HL-60/S4 treated with phorbol 12-myristate 13-acetate at 8.2 ng/mL for 4 days and 3 days (cell line): ENCODE results near the gene CEP112.
"Not testable (repeated sequence)": the region's sequence is repeated elsewhere in the genome, so short reads cannot be mapped to it uniquely, and the experiment has no call there.

Experiments used
- in situ Hi-C: fragments of 300-500 bp; cut with MboI; formaldehyde crosslinking; loops from 2 replicates; pipeline ENCODE4 v1.15.0; 2022; ENCODE audit warnings: low sequenced_read_pairs

Gene CEP112

DNA sequence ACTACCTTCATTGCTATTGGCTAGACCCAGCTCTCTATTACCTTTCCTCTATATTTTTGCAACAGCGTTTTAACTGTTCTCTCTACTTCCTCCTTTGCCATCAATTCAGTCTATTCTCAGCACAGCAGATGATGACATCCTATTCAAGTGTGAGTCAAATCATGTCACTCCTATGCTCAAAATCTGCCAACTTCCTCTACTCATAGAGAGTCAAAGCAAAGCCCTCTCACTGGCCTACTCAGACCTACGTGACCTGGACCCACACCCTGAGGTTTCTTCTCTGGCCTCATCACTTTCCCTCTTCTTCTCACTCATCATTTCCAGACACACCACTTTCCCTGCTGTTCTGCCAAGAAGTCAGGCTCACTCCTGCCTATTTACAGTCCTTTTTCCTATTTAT is 341.4 kb downstream of the CEP112 start:
- in situ Hi-C loops, result no loop called here

DNA sequence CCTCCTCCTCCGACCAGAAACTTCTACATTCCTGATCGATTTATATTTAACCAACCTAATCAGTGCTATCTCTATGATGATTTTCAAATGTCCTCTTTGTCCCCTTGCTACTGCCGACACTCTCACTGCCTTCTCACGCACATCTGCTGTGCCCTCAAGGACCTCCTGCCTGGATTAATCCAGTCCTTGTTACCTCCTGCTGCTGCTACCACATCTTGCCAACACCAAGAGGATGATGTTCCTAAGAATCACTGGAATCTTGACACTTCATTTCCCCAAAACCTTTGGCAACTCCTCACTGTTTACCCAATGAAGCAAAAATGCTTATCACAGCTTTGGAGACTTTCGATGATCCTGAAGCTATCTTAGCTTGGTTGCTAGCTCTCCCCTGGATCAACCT is 343.2 kb downstream of the CEP112 start:
- in situ Hi-C loops, result no loop called here

DNA sequence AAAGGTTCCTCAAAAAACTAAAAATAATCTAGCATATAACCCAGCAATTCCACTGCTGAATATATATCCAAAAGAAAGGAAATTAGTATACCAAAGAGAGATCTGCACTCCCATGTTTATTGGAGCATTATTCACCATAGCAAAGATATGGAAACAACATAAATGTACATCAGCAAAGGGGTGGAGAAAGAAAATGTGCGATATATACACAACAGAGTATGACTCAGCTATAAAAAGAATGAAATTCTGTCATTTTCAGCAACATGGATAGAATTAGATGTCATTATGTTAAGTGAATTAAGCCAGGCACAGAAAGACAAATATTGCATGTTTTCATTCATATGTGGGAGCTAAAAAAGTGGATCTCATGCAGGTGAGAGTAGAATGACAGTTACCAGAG is 350.8 kb downstream of the CEP112 start:
- in situ Hi-C loops, result no loop called here

DNA sequence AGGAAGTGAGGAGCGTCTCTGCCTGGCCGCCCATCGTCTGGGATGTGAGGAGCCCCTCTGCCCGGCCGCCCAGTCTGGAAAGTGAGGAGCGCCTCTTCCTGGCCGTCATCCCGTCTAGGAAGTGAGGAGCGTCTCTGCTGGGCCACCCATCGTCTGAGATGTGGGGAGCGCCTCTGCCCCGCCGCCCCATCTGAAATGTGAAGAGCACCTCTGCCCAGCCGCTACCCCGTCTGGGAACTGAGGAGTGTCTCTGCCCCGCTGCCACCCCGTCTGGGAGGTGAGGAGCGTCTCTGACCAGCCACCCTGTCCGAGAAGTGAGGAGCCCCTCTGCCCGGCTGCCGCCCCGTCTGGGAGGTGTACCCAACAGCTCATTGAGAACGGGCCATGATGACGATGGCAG is 354.7 kb downstream of the CEP112 start:
- in situ Hi-C loops, result not testable (repeated sequence)

DNA sequence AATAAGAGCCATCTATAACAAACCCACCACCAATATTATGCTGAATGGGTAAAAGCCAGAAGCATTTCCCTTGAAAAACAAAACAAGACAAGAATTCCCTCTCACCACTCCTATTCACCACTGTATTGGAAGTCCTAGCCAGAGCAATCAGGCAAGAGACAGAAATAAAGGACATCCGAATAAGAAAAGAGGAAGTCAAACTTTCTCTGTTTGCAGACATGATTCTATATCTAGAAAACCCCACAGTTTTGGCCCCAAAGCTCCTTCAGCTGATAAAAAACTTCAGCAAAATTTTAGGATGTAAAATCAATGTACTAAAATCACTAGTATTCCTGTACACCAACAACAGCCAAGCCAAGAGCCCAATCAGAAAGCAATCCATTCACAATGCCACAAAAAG is 358.7 kb downstream of the CEP112 start:
- in situ Hi-C loops, result no loop called here

DNA sequence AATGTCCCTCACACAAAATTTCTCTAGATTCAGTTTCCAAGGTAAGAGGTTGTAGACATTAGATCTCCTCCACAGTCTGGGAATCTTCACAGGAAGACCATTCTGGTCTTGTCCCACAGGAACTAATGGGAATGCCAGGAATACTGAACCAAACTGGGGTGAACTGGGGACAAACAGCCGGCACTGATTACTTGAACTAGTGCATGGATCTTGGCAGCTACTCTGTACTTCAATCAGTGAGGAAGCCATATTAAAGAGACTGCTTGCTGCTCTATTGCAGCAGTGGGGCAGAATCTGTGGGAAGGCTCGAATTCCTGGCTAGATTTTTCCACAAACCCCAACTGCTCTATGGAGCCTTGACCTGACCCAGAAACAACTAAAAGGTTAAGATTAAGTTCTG is 361.6 kb downstream of the CEP112 start:
- in situ Hi-C loops, result no loop called here

DNA sequence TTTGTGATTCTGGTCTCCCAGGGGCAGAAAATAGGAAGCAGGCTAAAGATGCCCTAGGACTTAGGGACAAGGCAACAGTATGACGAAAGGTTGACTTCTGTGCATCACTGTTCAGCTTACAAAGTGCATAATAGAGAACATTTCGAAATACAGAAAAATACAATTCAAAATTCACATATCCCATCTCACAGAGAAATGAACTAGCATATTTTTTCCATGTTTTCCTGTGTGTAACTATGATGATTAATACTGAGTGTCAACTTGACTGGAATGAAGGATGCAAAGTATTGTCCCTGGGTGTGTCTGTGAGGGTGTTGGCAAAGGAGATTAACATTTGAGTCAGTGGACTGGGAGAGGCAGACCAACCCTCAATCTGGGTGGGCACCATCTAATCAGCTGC is 365.4 kb downstream of the CEP112 start:
- in situ Hi-C loops, result not testable (repeated sequence)

DNA sequence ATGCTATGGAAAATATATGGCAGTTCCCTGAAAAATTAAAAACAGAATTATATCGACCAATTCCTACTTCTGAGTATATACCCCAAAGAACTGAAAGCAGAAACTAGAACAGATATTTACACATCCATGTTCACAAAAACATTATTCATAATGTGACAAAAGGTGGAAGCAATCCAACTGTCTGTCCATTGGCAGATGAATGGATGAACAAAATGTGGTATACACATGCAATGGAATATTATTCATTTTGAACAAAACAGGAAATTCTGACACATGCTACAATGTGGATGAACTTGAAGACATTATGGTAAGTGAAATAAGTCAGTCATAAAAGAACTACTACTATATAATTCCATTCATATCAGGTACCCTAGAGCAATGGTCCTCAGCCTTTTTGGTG is 367.0 kb downstream of the CEP112 start:
- in situ Hi-C loops, result no loop called here

DNA sequence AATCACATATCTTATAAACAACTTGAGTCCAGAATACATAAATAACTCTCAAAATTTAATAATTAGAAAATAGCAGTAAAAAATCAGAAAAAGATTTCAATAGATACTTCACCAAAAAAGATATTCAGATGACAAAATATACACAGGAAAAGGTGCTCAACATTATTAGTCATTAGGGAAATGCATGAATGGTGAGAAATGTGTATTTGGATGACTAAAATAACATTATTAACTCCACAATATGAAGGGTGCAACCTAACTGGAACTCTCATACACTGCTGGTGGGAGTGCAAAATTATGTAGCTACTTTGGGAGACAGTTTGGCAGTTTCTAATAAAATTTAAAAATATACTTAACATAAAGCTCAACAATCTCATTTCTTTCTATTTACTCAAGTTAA is 368.2 kb downstream of the CEP112 start:
- in situ Hi-C loops, result no loop called here

DNA sequence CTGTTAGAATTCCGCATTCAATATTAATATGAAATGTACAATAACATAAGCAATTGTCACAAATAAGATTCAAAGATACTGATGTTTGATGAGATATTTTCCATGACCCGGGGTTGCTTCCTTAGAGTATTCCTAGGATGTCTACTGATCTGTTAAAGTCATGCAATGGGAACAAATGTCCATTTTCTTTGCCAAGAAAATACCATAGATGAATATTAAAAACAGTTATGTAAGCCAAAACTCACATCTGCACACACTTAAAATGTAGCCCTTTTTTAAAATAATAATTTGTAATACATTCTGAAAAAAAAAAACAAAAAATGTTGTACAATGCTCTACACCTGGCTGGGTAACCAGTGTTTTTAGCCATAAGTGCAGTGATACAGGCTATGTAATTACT is 371.1 kb downstream of the CEP112 start:
- in situ Hi-C loops, result no loop called here

DNA sequence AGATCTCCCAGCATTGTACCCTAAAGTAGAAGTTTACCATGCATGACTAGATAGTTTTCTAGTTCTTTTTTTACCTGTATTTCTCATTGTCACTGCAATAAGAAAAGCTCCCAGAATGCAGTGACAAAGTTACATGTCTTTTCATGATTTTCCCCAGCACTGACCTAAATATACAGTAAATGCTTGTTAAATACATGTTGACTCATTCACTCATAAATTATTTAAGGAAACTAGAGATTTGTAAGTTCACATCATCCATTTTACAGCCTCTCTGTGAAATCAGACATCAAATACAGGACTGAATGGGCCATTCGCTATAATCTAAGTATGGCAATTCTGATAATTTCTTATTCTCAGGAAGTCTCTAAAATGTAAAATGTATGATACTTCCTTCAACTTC is 371.6 kb downstream of the CEP112 start:
- in situ Hi-C loops, result no loop called here

DNA sequence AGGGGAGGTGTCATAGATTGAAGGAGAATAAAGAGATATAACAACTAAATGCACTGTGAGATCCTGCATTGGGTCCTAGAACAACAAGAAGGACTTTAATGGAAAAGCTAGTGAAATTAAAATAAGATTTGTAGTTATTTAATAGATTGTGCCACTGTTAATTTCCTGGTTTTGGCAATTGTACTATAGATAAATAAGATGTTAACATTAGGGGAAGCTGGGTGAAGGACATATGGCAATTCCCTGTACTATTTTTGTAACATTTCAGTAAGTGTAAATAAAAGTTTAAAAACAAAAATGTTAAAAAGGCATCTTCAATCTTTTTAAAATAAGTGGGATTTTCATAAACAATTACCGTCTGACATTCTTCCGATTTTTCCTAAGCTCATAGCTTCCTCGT is 372.1 kb downstream of the CEP112 start:
- in situ Hi-C loops, result no loop called here

DNA sequence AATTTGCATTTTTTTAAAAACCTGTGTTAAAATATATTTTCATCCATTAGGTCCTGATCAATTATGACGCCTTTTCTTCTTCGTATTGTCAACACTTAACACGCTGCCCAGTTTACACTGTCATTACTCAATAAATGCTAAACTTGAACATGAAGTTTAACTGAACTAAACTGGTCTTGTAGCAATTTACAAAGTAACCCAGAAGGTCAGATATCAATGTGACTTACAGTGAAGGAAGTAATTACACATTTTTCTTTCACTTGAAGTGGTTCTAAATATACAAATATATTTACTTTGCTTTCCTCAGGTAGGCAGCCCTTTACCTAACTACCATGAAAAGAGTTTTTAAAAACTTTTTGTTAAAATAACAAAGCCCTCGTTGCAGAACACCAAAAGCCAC is 374.0 kb downstream of the CEP112 start:
- in situ Hi-C loops, result no loop called here

DNA sequence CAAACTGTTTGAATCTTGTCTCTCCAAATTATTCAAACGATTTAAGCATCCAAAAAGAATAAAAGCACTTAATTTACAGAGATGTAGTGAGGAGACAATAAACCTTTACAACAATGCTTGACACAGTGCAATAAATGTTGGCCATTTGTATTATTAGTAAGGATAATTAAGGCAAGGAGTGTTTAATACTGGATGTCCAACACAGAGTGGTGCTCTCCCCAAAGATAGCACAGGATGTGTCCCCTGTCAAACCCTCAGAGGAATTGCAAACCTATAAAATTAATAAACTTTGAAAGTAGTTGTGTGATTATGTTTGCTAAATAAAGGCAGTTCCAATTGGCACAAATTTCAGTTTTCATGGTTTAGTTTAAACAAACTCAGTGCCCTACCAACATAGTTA is 377.5 kb downstream of the CEP112 start:
- in situ Hi-C loops, result no loop called here

DNA sequence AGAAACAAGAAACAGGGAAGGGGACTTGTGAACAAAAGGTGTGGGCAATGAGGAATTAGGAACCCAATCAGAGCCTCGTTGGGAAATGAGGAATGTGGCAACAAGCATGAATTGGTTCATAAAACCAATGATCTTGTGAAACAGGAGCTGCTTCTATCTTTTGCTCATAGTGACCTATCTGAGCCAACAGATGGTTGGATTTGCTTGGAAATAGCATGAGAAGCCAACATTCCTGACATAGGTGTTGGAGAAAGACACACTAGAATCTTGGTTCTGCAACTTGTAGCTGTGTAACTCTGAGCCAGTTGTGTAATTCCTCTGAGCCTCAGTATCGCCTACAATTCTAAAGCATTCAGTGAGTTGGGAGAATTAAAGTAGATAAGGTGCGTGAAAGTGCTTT is 378.6 kb downstream of the CEP112 start:
- in situ Hi-C loops, result no loop called here

DNA sequence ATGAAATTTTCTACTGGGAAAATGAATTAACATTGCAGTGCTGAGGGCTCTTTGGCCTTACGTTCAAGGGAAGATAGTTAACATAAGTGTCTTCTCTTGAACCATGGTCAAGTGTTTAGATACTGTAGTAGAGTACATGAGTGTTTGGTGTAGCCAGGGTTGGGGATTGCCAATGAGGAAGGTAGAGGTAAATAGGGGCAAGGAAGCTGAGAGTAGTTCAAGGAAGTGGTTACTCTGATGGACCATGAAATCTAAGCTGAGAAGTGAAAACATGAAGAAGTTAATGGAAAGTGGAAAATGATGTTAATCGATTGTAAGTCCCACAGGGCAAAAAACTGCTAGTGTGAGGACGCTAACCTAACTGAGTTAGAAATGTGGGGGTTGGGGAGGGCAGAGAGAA is 380.9 kb downstream of the CEP112 start:
- in situ Hi-C loops, result no loop called here

DNA sequence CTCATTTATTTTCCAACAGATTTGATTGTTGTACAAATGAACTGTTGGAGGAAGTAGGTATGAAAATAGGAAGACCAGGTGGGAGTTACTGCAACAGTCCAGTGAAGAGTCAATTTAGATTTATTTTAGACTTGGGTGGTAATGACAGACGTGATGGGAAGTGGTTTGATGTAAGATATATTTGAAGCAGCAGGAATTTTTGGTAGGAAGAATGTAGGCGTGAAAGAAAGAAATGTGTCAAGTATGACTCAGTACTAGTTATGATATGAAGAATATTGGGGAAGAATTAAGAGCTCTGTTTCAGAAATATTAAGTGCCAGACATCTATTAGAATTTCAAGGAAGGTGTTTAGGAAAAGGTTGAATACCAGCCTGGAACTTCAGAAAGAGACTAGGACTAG is 382.6 kb downstream of the CEP112 start:
- in situ Hi-C loops, result no loop called here

DNA sequence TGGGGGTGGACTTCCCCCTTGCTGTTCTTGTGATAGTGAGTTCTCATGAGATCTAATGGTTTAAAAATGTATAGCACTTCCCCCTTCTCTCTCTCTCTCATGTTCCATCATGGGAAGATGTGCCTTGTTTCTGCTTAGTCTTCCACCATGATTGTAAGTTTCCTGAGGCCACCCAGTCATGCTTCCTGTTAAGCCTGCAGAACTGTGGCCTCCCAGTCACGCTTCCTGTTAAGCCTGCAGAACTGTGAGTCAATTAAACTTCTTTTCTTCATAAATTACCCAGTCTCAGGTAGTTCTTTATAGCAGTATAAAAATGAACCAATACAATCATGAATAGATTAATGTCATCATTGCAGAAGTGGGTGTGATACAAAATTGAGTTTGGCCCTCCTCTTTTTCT is 383.4 kb downstream of the CEP112 start:
- in situ Hi-C loops, result not testable (repeated sequence)

DNA sequence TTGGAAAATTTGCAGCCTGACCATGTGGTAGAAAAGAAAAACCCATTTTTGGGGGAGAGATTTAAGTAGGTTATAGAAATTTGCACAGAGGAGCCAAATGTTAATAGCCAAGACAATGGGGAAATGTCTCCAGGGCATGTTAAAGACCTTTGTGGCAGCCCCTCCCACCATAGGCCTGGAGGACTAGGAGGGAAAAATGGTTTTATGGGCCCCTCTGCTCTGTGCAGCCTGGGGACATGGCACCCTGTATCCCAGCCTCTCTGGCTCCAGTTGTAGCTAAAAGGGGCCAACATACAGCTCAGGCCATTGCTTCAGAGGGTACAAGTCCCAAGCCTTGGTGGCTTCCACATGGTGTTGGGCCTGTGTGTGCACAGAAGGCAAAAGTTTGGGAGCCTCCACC is 384.6 kb downstream of the CEP112 start:
- in situ Hi-C loops, result no loop called here

DNA sequence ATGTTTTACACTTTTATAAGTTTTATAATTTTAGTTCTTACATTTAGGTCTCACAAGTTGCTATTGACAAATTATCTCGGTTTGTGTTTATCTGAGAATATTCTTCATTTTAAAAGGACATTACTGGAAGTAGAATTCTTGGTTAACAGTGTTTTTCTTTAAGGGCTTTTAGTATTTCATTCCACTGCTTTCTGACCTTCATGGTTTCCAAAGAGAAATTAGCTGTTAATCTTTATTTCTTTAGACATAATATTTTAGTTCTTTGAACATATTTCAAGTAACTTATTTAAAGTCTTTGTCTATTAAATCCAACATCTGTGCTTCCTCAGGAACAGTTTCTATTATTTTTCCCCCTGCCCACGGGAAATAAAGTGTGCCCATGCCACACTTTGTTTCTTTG is 390.4 kb downstream of the CEP112 start:
- in situ Hi-C loops, result no loop called here

DNA sequence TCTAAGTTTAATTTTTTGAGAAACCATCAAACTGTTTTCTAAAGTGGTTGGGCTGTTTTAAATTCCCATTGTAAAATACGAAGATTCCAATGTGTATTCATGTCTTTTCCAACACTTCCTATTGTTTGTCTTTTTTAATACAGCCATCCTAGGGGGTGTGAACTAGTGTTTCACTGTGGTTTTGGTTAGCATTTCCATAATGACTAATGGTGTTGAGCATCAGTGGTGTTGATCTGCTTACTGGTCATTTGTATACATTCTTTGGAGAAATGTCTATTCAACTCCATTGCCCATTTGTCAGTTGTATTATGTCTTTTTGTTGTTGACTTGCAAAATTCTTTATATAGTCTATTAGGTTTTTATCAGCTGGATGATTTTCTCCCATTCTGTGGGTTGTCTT is 391.3 kb downstream of the CEP112 start:
- in situ Hi-C loops, result no loop called here

DNA sequence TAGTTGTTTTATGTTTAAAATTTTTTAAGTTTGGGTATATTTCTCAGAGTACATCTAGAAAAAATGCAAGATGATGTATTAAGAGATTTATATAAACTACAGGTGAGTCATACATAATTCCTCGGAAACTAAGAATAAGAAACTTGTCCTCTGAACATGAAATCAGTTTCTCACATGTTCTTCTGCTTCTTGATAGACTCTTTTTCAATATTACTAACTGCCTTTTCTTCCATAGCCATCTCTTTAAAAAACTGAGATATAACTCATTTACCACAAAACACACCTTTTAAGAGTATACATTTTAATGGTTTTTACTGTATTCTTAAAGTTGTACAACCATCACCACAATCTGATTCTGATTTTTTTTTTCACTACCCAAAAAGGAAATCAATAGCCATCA is 392.1 kb downstream of the CEP112 start:
- in situ Hi-C loops, result no loop called here

DNA sequence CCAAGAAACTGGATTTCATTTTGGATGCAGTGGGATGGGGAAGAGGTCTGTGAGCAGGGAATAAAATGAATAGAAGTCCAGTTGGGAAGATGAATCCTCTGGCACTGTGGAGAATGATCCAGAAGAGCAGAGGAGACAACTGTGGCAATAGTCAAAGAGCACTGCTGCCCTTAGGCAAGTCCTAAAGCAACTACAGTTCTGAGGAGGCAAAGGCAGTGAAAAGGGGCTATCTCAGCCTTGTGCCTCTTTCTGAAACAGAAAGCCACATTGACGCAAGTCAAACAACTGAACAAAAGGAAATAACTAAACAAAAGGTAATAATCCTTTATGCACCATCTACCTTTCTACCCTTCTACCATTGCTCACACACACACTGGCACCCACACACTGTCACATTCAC is 392.5 kb downstream of the CEP112 start:
- in situ Hi-C loops, result no loop called here

DNA sequence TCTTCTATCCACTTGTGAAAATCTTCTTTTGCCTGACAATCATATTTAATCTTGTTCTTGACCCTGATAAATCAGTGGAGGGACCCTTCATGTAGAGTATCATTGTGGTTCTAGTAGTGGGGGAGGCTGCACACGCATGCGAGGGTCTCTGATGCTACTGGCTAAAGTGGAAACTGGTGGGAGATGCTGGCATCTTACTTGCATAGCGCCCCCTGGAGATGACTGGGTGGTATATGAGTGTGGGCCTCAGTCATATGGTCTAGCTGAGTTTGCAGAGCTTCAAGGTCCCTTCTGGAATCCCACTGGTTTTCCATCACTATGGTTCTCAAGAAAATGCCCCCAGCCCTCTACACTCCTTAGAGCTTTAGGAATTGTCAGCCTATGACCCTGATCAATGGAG is 394.1 kb downstream of the CEP112 start:
- in situ Hi-C loops, result no loop called here
